ENCODE data around the gene RAD23A.

Gene RAD23A

GRCh38 chr19:12985049-12985776 is 39.6 kb downstream of the RAD23A start:
- H3K4me1 ChIP-seq (ENCODE audit: control insufficient read depth, insufficient read depth, low read length), result peaks cover 6% of the 10 kb centered on the region
- no peak overlapping the region for H3K4me3 ChIP-seq (ENCODE audit: low read length)
- H3K9ac ChIP-seq (ENCODE audit: low read length), result peak overlapping the region; percentile 10
- no peak overlapping the region for H3K27ac ChIP-seq (ENCODE audit: low read depth, low read length)
- H3K36me3 ChIP-seq (ENCODE audit: control insufficient read depth, insufficient read depth, low read length), result no peaks in the 10 kb centered on the region
- H3K27me3 ChIP-seq (ENCODE audit: control insufficient read depth, insufficient read depth, low read length), result no peaks in the 10 kb centered on the region

GRCh38 chr19:12986726-12987125 is 41.1 kb downstream of the RAD23A start:
- H3K36me3 ChIP-seq (ENCODE audit: control insufficient read depth, insufficient read depth, low read length), result no peaks in the 10 kb centered on the region
- peaks cover 6% of the 10 kb centered on the region for H3K4me1 ChIP-seq (ENCODE audit: control insufficient read depth, insufficient read depth, low read length)
- H3K27me3 ChIP-seq (ENCODE audit: control insufficient read depth, insufficient read depth, low read length), result no peaks in the 10 kb centered on the region
- H3K4me3 ChIP-seq (ENCODE audit: low read length), result no peak overlapping the region
- no peak overlapping the region for H3K27ac ChIP-seq (ENCODE audit: low read depth, low read length)
- H3K9ac ChIP-seq (ENCODE audit: low read length), result no peak overlapping the region

GRCh38 chr19:12987190-12987589 is 41.5 kb downstream of the RAD23A start:
- peaks cover 6% of the 10 kb centered on the region for H3K4me1 ChIP-seq (ENCODE audit: control insufficient read depth, insufficient read depth, low read length)
- H3K4me3 ChIP-seq (ENCODE audit: low read length), result no peak overlapping the region
- H3K27ac ChIP-seq (ENCODE audit: low read depth, low read length), result no peak overlapping the region
- H3K9ac ChIP-seq (ENCODE audit: low read length), result no peak overlapping the region
- H3K27me3 ChIP-seq (ENCODE audit: control insufficient read depth, insufficient read depth, low read length), result no peaks in the 10 kb centered on the region
- H3K36me3 ChIP-seq (ENCODE audit: control insufficient read depth, insufficient read depth, low read length), result no peaks in the 10 kb centered on the region

GRCh38 chr19:12987781-12988180 is 42.1 kb downstream of the RAD23A start:
- peaks cover 6% of the 10 kb centered on the region for H3K4me1 ChIP-seq (ENCODE audit: control insufficient read depth, insufficient read depth, low read length)

GRCh38 chr19:12990431-12990830 is 44.8 kb downstream of the RAD23A start:
- H3K4me3 ChIP-seq (ENCODE audit: low read length), result no peak overlapping the region
- H3K27ac ChIP-seq (ENCODE audit: low read depth, low read length), result no peak overlapping the region
- H3K9ac ChIP-seq (ENCODE audit: low read length), result no peak overlapping the region
- no peaks in the 10 kb centered on the region for H3K36me3 ChIP-seq (ENCODE audit: control insufficient read depth, insufficient read depth, low read length)
- H3K27me3 ChIP-seq (ENCODE audit: control insufficient read depth, insufficient read depth, low read length), result no peaks in the 10 kb centered on the region
- no peaks in the 10 kb centered on the region for H3K4me1 ChIP-seq (ENCODE audit: control insufficient read depth, insufficient read depth, low read length)

More at GRCh38 chr19:12987781-12988180, 42.1 kb downstream of the RAD23A start:
- H3K27ac ChIP-seq (ENCODE audit: low read depth, low read length), result no peak overlapping the region
- H3K4me3 ChIP-seq (ENCODE audit: low read length), result no peak overlapping the region
- H3K27me3 ChIP-seq (ENCODE audit: control insufficient read depth, insufficient read depth, low read length), result no peaks in the 10 kb centered on the region
- H3K36me3 ChIP-seq (ENCODE audit: control insufficient read depth, insufficient read depth, low read length), result no peaks in the 10 kb centered on the region
- no peak overlapping the region for H3K9ac ChIP-seq (ENCODE audit: low read length)

- no peaks in the 10 kb centered on the region for H3K4me1 ChIP-seq (ENCODE audit: control insufficient read depth, insufficient read depth, low read length)
- no peak overlapping the region for H3K27ac ChIP-seq (ENCODE audit: low read depth, low read length)
- no peaks in the 10 kb centered on the region for H3K36me3 ChIP-seq (ENCODE audit: control insufficient read depth, insufficient read depth, low read length)
- H3K27me3 ChIP-seq (ENCODE audit: control insufficient read depth, insufficient read depth, low read length), result no peaks in the 10 kb centered on the region
- H3K4me3 ChIP-seq (ENCODE audit: low read length), result no peak overlapping the region
- no peak overlapping the region for H3K9ac ChIP-seq (ENCODE audit: low read length)
Measured at GRCh38 chr19:12990853-12991252, 45.2 kb downstream of the RAD23A start.

GRCh38 chr19:12991296-12991695 is 45.6 kb downstream of the RAD23A start:
- Histone ChIP-seq H3K9ac (ENCODE audit: low read length) (no peak overlapping the region), H3K36me3 (ENCODE audit: control insufficient read depth, insufficient read depth, low read length) (no peaks in the 10 kb centered on the region), H3K27me3 (ENCODE audit: control insufficient read depth, insufficient read depth, low read length) (no peaks in the 10 kb centered on the region)

GRCh38 chr19:12992729-12993128 is 47.1 kb downstream of the RAD23A start:
- H3K27ac ChIP-seq (ENCODE audit: low read depth, low read length), result no peak overlapping the region
- no peaks in the 10 kb centered on the region for H3K36me3 ChIP-seq (ENCODE audit: control insufficient read depth, insufficient read depth, low read length)
- no peak overlapping the region for H3K9ac ChIP-seq (ENCODE audit: low read length)
- no peaks in the 10 kb centered on the region for H3K27me3 ChIP-seq (ENCODE audit: control insufficient read depth, insufficient read depth, low read length)
- H3K4me3 ChIP-seq (ENCODE audit: low read length), result no peak overlapping the region
- peaks cover 8% of the 10 kb centered on the region for H3K4me1 ChIP-seq (ENCODE audit: control insufficient read depth, insufficient read depth, low read length)

More at GRCh38 chr19:12991296-12991695, 45.6 kb downstream of the RAD23A start:
- no peak overlapping the region for H3K4me3 ChIP-seq (ENCODE audit: low read length)
- H3K4me1 ChIP-seq (ENCODE audit: control insufficient read depth, insufficient read depth, low read length), result no peaks in the 10 kb centered on the region
- H3K27ac ChIP-seq (ENCODE audit: low read depth, low read length), result no peak overlapping the region

GRCh38 chr19:12993562-12993961 is 47.9 kb downstream of the RAD23A start:
- Histone ChIP-seq H3K9ac (ENCODE audit: low read length) (no peak overlapping the region), H3K4me1 (ENCODE audit: control insufficient read depth, insufficient read depth, low read length) (peaks cover 11% of the 10 kb centered on the region), H3K4me3 (ENCODE audit: low read length) (no peak overlapping the region), H3K27me3 (ENCODE audit: control insufficient read depth, insufficient read depth, low read length) (no peaks in the 10 kb centered on the region), H3K27ac (ENCODE audit: low read depth, low read length) (no peak overlapping the region), H3K36me3 (ENCODE audit: control insufficient read depth, insufficient read depth, low read length) (no peaks in the 10 kb centered on the region)

- H3K36me3 ChIP-seq (ENCODE audit: control insufficient read depth, insufficient read depth, low read length), result peaks cover 8% of the 10 kb centered on the region
- peaks cover 19% of the 10 kb centered on the region for H3K4me1 ChIP-seq (ENCODE audit: control insufficient read depth, insufficient read depth, low read length)
- peaks cover 3% of the 10 kb centered on the region for H3K27me3 ChIP-seq (ENCODE audit: control insufficient read depth, insufficient read depth, low read length)
- peak within 1 kb of the TSS; percentile 91 for H3K9ac ChIP-seq (ENCODE audit: low read length)
- H3K4me3 ChIP-seq (ENCODE audit: low read length), result peak within 1 kb of the TSS; percentile 91
- peak within 1 kb of the TSS; percentile 92 for H3K27ac ChIP-seq (ENCODE audit: low read depth, low read length)
Measured at GRCh38 chr19:12994701-12995595, 49.3 kb downstream of the RAD23A start, which contains the start of gene NFIX. Gene NFIX (plus strand): TSS chr19:12995475. CDS start chr19:12995838, 363 bp downstream.

- Histone ChIP-seq H3K27ac (ENCODE audit: low read depth, low read length) (peak overlapping the region; percentile 92), H3K9ac (ENCODE audit: low read length) (peak overlapping the region; percentile 91), H3K36me3 (ENCODE audit: control insufficient read depth, insufficient read depth, low read length) (peaks cover 8% of the 10 kb centered on the region), H3K4me3 (ENCODE audit: low read length) (peak overlapping the region; percentile 91), H3K27me3 (ENCODE audit: control insufficient read depth, insufficient read depth, low read length) (peaks cover 3% of the 10 kb centered on the region), H3K4me1 (ENCODE audit: control insufficient read depth, insufficient read depth, low read length) (peaks cover 27% of the 10 kb centered on the region)
Measured at GRCh38 chr19:12995596-12996405, 50.1 kb downstream of the RAD23A start.
